ENCODE results near the gene KMO.

DNA sequence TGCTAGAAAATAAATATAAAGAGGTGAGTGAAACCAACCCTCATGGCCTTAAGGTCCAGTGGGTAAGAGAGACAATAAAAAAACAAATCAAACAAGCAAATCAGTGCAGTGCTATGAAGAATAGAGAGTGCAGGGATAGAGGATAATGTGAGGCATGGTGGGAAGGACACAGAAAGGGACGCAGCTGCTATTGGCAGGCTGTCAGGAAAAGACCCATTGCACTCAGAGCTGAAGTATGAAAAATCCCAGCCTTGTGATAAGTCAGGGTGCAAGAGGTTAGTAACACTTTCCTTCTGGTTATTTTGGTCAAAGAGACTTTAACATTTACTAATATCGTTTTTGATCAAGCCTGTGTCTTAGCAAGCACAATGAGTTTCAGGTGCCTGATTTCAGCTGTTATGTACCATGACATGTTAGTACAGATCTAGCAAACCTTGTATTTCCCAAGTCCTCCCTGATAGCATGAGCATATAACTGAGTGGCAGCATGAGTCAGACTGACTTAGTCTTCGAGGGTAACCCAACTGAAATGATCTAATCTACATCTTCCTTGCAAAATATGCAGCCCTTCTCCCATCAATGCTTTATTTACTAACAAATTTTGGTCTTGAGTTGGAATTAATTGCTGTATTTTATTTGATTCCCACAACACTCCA, 76.3 kb downstream of the KMO start:
- TF ChIP-seq, protein P1, sequence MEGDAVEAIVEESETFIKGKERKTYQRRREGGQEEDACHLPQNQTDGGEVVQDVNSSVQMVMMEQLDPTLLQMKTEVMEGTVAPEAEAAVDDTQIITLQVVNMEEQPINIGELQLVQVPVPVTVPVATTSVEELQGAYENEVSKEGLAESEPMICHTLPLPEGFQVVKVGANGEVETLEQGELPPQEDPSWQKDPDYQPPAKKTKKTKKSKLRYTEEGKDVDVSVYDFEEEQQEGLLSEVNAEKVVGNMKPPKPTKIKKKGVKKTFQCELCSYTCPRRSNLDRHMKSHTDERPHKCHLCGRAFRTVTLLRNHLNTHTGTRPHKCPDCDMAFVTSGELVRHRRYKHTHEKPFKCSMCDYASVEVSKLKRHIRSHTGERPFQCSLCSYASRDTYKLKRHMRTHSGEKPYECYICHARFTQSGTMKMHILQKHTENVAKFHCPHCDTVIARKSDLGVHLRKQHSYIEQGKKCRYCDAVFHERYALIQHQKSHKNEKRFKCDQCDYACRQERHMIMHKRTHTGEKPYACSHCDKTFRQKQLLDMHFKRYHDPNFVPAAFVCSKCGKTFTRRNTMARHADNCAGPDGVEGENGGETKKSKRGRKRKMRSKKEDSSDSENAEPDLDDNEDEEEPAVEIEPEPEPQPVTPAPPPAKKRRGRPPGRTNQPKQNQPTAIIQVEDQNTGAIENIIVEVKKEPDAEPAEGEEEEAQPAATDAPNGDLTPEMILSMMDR (IDR thresholded peaks at IDR 0.05), result no peak
- TF ChIP-seq POLR2AphosphoS5 (IDR thresholded peaks at IDR 0.05) (no peak), POLR2A (IDR thresholded peaks at IDR 0.05) (no peak), EP300 (IDR thresholded peaks at IDR 0.05; ENCODE audit: low read depth) (no peak)
